Stimulated activated CD8-positive, alpha-beta memory T cell treated with anti-CD3 and anti-CD28 coated beads, Interleukin-7, amount 100 ng/mL, for 1 hour (primary cell): ENCODE data around the gene SIGLEC7.

Experiments
- DNase-seq, 2 donors: peaks; one replicate each; pipeline ENCODE4 v3.0.0-alpha.2; 2020; ENCODE audit warnings: low read depth in 2 of 2

Gene SIGLEC7

DNA sequence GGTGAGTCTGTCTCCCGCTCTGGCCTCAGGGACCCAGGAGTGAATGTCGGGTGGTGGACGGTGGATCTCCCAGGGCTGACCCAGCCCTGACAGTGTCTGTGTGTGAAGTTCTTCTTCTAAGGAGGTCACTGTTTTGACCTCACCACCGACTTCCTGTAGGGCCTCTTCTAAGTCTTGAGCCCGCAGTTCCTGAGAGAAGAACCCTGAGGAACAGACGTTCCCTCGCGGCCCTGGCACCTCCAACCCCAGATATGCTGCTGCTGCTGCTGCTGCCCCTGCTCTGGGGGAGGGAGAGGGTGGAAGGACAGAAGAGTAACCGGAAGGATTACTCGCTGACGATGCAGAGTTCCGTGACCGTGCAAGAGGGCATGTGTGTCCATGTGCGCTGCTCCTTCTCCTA, at the start of gene SIGLEC7:
TSS of gene SIGLEC7 (plus strand) at position 183 of the 400 bp plus-strand sequence. CDS start at position 252, 69 bp downstream.
- no peak for DNase-seq

DNA sequence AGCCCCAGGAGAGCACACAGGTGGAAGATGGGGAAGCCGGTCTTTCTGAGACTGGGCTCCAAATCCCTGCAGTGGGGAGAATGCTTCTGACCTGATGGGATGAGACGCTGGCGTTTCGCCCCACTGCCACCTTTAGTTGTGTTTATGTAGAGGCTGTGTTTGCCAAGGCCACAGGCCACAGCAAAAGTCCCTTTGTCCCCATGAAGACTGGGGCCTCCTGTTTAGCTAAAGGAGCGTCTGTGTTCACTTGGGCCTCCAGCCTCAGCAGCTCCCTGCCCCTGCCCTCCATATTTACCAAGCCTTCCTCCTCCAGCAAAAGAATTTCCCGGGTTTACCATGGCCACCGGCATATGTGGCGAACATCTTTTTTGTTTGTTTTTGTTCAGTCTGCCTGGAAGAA, 49.0 kb upstream of the SIGLEC7 start:
- no peak for DNase-seq

DNA sequence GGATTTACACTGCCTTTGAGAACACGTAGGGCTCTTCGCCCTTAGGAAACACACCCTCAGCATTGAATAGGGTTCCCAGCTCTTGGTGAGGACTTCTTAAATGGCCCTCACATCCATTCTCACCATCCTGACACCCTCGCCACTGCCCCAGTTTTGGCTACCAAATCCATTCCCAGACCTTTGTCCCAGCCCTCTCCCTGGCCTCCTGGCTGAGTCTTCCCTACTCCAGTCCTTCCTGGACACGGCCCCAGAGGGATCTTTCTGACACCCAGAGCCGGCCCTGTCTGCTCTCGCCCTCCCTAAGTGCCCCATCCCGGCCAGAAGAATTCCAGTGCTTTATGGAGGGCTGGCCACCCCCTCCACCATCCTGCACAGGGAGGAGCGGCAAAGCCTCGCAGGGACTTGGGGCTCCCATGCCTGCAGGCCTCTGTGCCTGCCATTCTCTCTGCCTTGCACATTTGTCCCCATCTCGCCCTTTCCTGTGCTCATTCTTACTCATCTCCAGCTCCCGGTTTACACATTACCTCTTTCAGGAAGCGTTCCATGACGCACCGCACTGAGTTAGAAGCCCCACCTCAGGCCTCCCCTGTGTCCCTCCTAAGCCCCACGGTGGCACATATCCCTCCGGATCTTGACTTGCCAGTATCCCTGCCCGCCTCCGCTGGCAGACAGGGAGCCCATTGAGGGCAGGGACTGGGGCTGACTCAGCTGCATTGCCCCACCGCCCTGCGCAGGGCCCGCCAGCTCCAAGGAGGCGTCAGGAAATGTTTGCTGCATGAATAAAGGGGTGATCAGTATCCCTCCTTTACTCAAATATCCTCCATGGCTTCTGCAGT, 48.4 kb upstream of the SIGLEC7 start:
- no peak for DNase-seq

DNA sequence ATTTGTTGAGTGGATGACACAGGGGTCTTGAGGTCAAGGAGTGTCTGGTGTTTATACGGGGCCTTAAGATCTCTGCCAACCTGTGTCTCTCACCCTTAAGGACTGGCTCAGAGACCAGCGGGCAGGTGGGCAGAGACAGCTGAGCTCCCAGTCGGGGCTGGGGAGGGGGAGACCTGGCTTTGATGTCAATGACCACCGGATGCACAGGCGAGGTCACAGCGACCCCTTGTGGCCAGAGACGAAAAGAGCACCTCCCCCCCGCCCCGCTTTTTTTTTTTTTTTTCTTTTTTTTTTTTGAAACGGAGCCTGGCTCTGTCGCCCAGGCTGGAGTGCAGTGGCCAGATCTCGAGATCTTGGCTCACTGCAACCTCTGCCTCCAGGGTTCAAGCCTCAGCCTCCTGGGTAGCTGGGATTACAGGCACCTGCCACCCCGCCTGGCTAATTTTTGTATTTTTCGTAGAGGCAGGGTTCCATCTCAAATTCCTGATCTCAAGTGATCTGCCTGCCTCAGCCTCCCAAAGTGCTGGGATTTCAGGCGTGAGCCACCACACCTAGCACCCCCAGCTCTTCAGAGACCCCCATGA, 47.3 kb upstream of the SIGLEC7 start:
- no peak for DNase-seq

DNA sequence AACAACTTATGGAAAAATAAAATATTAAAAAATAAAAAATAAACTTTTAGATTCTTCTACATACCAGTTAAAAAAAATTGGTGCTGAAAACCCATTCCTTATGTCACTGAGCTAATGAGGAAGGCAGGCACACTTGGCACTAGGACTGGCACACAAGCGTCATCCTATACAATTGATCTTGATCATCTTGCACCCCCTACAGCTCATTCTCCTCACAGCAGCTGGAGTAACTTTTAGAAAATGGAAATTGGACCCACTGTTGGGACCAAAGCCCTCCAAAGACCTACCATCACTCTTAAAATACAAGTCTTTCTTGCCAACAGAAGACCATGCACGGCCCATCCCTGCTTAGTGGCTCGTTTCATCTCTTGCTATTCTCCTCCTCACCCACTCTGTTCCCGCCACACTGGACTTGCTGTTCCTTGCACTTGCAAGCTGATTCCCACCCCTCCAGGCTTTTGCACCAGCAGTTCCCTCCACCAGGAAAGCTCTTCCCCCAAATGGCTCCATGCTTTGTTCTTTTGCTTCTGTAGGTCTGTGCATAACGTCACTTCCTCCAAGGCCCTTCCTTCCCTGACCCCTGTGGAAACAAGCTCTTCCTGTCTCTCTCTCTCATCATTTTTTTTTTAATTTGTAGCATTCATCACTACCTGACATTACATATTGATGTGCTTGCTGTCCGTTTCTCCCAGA, 45.5 kb upstream of the SIGLEC7 start:
- no peak for DNase-seq

DNA sequence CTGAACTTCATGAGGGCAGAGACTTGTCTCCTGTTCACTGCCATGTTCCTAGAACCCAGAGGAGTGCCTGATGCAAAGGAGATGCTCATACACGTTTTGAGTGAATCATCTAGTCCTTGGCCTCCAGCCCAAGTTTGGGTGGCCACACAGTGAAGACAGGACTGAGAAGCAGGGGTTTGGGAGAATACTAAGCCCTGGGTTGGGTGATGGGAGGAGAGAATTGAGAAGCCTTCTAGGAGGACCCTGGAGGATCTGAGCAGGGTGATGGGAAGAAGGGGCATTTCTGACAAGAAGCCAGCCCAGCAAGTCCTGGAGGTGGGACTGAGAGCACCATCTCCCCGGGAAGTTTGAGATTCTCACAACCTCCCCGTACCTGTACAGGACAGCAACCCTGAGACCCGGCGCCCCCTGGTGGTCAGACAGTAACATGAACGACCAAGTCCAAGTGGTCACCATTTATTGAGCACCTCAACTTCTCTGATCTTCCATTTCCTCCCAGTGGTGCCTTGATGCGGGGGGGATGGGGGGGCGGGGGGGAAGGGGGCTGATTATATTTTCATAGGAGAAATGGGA, 44.8 kb upstream of the SIGLEC7 start:
- peak in 1 of 2 donors; percentile 48 for DNase-seq

DNA sequence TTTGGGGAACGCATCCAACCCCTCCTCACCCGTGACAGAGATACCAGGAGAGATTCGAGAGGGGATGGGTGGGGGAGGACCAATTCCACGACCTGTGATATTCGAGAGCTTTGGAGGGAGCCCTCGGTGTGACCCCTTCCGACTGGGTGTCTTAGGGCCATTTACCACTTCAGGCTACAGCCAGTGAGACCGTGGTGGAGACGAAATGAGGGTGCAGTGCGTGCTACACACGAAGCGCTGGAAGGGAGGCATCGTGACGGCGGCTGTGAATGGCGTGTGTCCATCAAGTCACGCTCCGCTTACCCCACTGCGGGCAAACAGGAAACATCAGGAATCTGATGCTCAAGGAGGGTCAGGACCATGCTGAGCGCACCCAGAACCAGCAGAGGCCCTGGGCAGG, 44.3 kb upstream of the SIGLEC7 start:
- DNase-seq = no peak

DNA sequence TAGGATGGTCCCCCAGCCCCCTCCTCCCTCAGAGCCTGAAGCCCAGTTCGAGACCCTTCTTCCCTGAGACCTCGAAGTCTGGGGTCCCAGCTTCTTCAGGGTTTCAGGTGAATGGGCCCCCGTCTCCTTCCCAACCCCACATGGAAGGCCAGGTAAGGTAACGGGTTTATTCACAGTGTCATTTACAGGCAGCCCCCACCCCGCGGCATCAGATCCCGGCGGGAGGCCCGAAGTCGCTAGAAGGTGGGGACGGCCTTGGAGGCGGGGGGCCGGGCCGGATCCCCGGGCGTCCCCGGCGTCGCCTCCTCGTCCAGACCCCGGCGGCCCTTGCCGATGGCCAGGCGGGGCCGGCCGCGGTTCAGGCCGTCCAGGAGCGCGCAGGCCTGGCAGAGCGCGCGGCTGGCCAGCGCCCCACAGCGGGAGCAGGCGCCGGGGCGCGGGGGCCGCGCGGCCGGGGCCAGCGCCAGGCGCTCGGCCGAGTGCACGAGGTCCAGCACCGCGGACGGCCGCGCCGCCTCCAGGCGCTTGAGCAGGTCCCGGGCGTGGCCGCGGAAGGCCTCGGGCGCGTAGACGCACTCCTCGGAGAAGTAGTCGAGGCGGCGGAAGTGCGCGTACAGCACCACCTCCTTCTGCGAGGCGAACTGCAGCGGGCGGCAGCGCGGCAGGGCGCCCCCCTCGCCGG, 43.6 kb upstream of the SIGLEC7 start:
- DNase-seq = peak in 1 of 2 donors; percentile 19

DNA sequence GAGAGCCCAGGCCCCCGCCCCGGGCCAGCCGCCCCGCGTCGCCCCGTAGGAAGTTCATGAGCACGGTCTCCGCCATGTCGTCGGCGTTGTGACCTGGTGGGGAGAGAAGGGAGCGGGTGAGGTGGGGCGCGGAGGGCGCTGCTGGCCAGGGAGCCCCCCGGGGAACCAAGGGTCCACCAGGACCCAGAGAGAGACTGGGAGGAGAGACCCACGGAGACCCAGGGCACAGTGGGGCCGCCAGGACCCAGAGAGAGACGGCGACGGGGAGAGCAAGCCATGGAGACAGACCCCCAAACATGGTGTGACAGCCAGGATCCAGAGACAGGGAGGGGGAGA, 43.1 kb upstream of the SIGLEC7 start:
- no peak for DNase-seq

DNA sequence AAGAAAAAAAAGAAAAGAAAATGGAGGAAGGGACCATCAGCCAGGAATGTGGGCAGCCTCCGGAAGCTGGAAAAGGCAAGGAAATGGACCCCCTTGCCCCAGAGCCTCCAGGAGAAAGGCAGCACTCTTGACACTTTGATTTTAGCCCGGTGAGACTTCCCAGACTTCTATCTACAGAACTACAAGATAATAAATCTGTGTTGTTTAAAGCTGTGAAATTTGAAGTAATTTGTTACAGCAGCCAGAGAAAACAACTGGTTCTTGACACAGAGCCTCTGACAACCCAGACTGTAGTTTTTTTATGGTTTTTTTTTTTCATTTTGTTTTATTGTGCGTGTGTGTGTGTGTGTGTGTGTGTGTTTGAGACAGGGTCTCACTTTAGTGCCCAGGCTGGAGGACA, 41.5 kb upstream of the SIGLEC7 start:
- no peak for DNase-seq

DNA sequence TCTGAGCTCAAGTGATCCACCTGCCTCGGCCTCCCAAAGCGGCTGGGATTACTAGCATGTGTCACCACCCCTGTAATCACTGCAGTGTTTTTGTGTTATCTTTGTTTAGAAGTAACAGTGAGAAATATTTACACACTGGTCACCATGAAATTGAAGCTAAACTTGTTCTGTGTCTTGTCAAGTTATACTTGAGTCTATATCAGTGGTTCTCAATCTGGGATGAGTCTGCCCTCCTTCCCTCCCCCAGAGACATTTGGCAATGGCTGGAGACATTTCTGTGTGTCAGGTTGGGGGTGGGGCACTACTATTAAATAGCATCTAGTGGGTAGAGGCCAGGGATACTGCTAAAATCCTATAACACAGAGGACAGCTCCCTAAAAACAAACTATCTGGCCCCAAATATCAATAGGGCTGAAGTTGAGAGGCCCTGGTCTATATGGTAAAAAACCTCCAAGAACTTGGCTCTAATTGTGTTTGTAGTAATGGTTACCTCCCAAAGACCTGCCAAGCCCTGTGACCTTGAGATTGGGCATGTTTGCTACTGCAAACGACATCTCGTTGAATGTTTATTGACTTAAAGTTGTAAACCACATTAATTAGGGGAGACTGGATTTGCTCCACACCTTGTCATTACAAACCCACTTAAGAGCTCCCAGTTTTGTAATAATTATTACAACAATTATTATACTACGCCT, 40.8 kb upstream of the SIGLEC7 start:
- DNase-seq = no peak

DNA sequence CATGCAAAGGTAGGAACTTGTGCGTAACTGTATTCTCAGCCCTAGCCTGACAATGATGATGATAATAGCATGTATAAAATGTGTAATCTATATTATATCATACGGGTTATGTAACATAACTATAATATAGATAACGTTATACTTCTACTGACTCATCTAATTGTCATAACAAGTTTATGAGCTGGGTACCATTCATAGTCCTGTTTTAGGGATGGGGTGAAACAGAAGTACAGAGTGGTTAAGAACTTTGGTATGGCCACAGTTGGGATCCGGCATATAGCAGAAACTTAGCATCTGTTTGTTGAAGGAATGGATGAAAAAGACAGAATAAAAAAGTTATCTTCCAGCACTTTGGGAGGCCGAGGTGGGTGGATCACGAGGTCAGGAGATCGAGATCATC, 39.1 kb upstream of the SIGLEC7 start:
- DNase-seq = no peak

DNA sequence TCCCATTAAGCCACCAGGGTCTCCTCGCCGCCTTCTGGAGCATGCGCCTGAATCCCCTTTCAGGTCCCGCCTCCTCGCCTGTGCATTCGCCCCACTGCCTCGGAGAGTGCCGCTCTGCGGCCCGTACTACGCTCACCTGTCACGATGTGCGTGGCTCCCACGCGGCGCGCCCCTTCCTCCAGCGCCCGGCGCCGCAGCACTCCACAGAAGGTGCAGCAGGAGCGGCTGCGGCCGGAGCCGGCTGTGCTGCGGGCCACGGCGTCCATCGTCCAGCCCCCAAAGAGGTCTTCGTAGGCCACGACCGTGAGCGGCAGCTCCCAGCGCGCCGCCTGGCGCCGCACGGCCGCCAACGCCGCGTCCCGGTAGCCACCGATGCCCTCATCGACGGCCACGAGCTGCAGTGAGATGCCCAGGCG, 38.2 kb upstream of the SIGLEC7 start:
- no peak for DNase-seq

DNA sequence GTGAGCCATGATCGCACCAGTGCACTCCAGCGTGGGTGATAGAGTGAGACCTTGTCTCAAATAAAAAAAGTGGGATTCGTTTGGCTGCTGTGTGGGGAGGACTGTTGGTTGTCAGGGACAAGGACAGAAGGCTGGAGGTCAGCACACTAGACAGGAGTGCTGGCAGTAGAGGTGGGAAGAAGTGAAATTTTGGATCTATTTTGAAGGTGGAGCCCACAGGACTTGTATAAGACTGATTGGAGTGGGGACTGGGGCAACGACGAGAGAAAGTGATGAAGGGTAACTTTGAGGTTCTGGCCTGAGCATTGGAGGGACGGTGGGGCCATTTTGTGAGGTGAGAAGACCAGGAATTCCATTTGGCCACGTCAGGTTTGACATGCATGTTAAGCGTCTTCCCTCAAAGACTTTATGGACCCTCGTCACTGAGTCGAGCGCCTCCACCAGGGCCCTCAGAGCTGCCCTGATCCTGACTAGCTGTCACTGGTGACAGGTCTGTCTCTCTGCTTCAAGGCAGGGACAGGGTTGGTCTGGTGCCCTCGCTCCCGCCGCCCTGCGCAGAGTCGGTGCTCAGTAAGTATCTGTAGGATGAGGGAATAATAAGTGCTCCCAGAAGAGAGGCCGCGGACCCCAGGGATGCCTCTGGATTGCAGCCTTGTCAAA, 34.6 kb upstream of the SIGLEC7 start:
- DNase-seq = no peak

DNA sequence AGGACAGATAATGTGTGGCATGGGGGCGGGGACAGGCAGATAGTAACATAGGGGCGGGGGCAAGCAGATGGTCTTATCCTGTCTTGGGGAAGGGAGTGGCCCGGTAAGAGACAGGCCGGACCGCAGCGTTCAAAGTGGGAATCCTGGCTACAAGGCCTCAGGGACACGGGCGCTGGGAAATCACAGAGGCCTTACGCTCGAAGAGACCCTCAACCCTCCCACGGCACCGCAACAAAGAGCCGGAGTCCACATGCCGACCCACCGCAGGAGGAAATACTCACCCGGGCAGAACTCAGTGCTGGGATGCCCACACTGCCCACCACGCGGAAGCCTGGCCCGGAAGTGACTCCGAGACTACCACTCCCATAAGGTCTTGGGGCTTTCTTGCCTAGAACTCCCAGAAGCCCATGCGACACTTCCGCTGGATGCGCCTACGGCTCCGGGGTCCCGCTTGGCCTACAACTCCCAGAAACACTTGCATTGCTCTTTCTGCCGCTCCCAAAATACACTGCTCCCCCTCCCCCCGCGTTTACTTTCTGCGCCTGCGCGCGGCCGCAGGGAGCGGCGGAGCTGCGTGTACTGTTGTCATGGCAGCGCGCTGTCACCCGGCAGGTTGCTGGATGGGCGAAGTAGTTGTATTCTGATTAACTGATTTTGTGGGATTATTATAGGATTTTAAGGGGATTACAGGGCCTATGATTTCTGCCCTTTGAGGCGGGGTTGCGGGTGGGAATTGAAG, 33.9 kb upstream of the SIGLEC7 start, which contains the start of gene CTU1:
TSS of gene CTU1 (minus strand) at position 344 of the 739 bp plus-strand sequence. CDS start 3,840 bp downstream, outside the sequence.
- peak; percentile 93 to 94 for DNase-seq

DNA sequence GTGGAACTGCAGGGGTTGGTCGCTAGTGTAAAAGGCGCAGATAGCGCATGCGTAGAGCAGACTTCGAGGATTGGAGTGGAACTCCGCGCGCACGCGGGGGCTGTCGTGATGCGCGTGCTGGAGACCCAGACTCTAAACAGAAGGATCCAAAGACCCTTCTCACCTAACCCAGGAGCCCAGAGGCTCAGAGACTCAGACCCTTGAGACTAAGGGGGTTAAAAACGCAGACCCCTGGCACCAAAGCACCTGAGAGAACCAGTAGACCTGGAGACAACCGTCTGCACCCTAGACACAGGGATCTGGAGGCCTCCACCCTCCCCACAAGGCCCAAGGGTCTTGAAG, 33.3 kb upstream of the SIGLEC7 start:
- no peak for DNase-seq

DNA sequence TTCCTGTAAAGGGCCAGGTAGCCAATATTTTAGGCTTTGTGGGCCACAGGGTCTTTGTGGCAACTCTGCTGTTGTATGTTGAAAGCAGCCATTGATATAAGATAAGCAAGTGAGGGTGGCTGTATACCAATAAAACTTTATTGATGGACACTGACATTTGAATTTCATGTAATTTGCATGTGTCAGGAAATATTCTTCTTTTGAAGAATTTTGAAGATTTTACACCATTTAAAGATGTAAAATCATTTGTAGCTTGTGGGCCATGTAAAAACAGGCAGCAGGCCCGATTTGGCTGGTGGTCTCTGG, 31.5 kb upstream of the SIGLEC7 start:
- DNase-seq = no peak

DNA sequence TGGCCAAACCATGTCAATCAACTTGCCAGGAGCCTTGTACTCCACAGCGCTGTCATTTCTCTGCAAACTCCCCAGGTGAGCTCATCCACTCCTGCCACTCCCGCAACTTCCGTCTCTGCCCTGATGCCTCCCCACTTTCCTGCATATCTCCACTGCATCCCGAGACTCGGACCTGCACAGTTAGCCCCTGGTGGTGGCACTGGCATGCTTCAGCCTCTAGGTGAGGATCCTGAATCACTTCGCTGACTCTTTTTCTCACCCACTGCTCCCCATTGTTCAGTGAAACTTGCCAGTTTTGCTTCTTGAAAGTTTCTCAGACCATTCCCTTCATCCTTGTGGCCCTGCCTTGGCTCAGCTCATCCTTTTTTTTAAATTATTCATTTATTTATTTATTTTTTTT, 30.5 kb upstream of the SIGLEC7 start:
- no peak for DNase-seq

DNA sequence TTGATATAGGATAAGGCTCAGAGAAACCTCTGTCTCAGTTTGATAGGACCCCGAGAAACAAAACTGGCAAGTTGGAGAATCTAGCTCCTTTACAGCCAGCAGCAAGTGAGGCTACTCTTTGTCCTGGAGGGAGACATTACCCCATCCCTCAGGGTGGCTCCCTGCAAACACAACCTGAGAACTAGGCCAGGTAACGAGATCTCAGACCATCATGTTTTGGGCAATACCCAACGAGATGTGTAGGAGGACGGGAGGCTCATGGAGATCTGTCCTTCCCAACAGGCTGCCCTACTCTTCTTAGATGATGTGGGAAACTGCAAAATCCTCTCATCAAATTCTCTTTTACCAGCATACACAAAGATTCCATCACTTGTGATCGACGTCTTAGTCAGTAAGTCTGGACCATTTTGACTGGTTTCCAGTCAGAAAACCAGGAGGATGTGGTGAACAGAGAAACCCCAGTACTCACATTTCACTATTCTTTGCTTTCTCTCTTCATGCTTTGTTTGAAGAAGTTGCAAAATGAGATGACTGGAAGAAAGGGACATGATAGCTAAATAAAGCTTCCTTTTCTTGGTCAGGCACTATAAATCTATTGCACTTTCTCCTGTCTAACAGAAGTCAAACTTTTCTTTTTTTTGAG, 27.9 kb upstream of the SIGLEC7 start:
- no peak for DNase-seq

DNA sequence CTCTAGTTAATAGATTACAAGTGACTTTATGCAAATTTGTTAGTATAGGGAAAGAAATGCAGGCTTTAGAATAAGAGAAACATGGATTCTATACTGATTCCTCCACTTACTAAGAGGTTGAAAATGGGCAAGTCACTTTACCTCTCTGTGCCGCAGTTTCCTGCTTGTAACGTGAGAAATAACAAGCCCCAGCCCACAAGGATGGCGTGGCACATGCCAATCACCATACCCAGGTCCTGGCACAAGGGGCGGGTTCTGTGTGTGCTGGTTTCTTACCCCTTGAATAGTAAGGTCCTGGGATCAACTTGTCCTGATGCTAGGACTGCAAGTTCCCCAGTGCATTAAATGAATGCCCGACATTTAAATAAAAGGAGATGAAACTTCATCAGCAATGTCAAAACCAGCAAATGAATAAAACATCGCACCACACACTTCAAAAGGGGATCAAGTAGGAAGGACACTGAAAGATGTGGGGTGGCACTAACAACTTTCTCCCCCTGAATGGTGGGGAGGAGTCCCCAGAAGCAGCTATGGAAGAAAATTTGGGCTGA, 25.3 kb upstream of the SIGLEC7 start:
- no peak for DNase-seq
